AG04450 (cell line): Measurements from ENCODE around the gene HTR1D. TPM values are rescaled to one million over a fixed set of nuclear protein-coding genes. Genes with fewer than 3 reads are reported as not detected.

Experiments
- CTCF ChIA-PET: fragments of 300-600, 350-600 bp; formaldehyde crosslinking; extraction: SDS; loops from one replicate; lab custom pipeline; 2022; ENCODE audit warnings: antibody characterized with exemption, inconsistent platforms; lab: Charles Lee
- POLR2A ChIA-PET: fragments of 350-600 bp; formaldehyde crosslinking; extraction: SDS; loops from one replicate; lab custom pipeline; 2021; ENCODE audit warnings: antibody characterized with exemption, inconsistent platforms; lab: Yijun Ruan, JAX
- DNase-seq: peaks from one replicate; pipeline ENCODE4 v3.0.0-alpha.2; 2011; ENCODE audit warnings: low read depth, low spot score
- H3K27ac ChIP-seq: one replicate; pipeline ENCODE4 v1.5.1; 2012; ENCODE audit warnings: low read depth, low read length, control low read depth
- H3K27me3 ChIP-seq: one replicate; pipeline ENCODE4 v1.6.0; 2012; ENCODE audit warnings: low read length; ENCODE audit not compliant: control insufficient read depth, insufficient read depth
- H3K4me3 ChIP-seq: 2 replicates; pipeline ENCODE4 v1.5.1; 2011; ENCODE audit warnings: mild to moderate bottlenecking, low read depth, low read length, control low read depth
- H3K9me3 ChIP-seq: 2 replicates; pipeline ENCODE4 v1.5.1; 2012; ENCODE audit warnings: low read length; ENCODE audit not compliant: control insufficient read depth, insufficient read depth
- CTCF ChIP-seq: IDR thresholded peaks from 2 replicates; pipeline ENCODE4 v1.5.1; 2011; ENCODE audit warnings: low read depth, low read length, control low read depth, inconsistent platforms
- polyA plus RNA-seq: library from polyadenylated mRNA; depleted of rRNA; stranded (reverse); fragments of >200 nt; gene quantifications from 2 replicates; pipeline ENCODE4 v1.2.3, GENCODE V29; 2011

The HTR1D gene
- polyA plus RNA-seq, 1 experiment: 0.07 TPM

- ChIA-PET POLR2A (no interaction called here), CTCF (interaction anchor here (0.6 kb wide), 1 partner anchor 16 kb away, joined by 4 read pairs; no protein-coding TSS in a partner anchor)
- no peak for DNase-seq
- Histone ChIP-seq H3K4me3 (no peak overlapping the region), H3K27me3 (no peaks in the 10 kb centered on the region), H3K9me3 (no peaks in the 10 kb centered on the region), H3K27ac (no peak overlapping the region)
- no peak for TF ChIP-seq CTCF
Measured at GRCh38 chr1:23242414-23242813, 25.1 kb upstream of the HTR1D start.

- POLR2A ChIA-PET: interaction anchor here (0.6 kb wide), 1 partner anchor 105 kb away, joined by 5 read pairs; the partner anchor contains the start of gene HNRNPR
- H3K27ac ChIP-seq: no peak overlapping the region
- no peak for TF ChIP-seq CTCF
- no peaks in the 10 kb centered on the region for H3K27me3 ChIP-seq
- no peak for DNase-seq
- no peaks in the 10 kb centered on the region for H3K9me3 ChIP-seq
- H3K4me3 ChIP-seq: no peak overlapping the region
- CTCF ChIA-PET: interaction anchor here (0.6 kb wide), 2 partner anchors 9 to 35 kb away, joined by 3 to 6 read pairs; no protein-coding TSS in a partner anchor
Measured at GRCh38 chr1:23239638-23240295, 22.5 kb upstream of the HTR1D start.

- CTCF ChIA-PET: no interaction called here
- Histone ChIP-seq H3K27ac (no peak overlapping the region), H3K27me3 (no peaks in the 10 kb centered on the region), H3K4me3 (no peak overlapping the region), H3K9me3 (no peaks in the 10 kb centered on the region)
- DNase-seq: no peak
- POLR2A ChIA-PET: no interaction called here
- TF ChIP-seq CTCF: no peak
Measured at GRCh38 chr1:23238565-23238964, 21.3 kb upstream of the HTR1D start.

GRCh38 chr1:23237508-23237907 is 20.2 kb upstream of the HTR1D start:
- H3K4me3 ChIP-seq: no peak overlapping the region
- TF ChIP-seq CTCF: no peak
- CTCF ChIA-PET: no interaction called here
- DNase-seq: no peak
- H3K27ac ChIP-seq: no peak overlapping the region
- H3K9me3 ChIP-seq: no peaks in the 10 kb centered on the region
- H3K27me3 ChIP-seq: no peaks in the 10 kb centered on the region
- POLR2A ChIA-PET: no interaction called here

GRCh38 chr1:23227806-23228205 is 10.5 kb upstream of the HTR1D start:
- Histone ChIP-seq H3K27me3 (peaks cover 2% of the 10 kb centered on the region), H3K9me3 (peaks cover 6% of the 10 kb centered on the region; the same call in 1 of the 2 replicates), H3K4me3 (no peak overlapping the region), H3K27ac (no peak overlapping the region)
- TF ChIP-seq CTCF: no peak
- ChIA-PET CTCF (interaction anchor here (0.6 kb wide), 1 partner anchor 35 kb away, joined by 4 read pairs; no protein-coding TSS in a partner anchor), POLR2A (no interaction called here)
- DNase-seq: no peak
